Sigmoid colon (tissue), 7 donors: Measurements from ENCODE around the gene TCF7L2. TPM values are rescaled to one million over a fixed set of nuclear protein-coding genes. Genes with fewer than 3 reads are reported as not detected.

Experiments used
- DNase-seq: peaks from one replicate; pipeline ENCODE4 v3.0.0-alpha.2; 2019
- H3K27ac ChIP-seq, 4 donors: fragments of 200-600 bp; sonication (generic); one replicate each; pipeline ENCODE4 v1.5.1; 2016 to 2019; ENCODE audit warnings: mild to moderate bottlenecking in 1 of 4
- H3K27me3 ChIP-seq, 3 donors: fragments of 200-600 bp; sonication (generic); one replicate each; pipeline ENCODE4 v1.5.1; 2019; ENCODE audit warnings: mild to moderate bottlenecking in 1 of 3
- H3K36me3 ChIP-seq, 4 donors: fragments of 200-600 bp; sonication (generic); one replicate each; pipeline ENCODE4 v1.5.1; 2016 to 2019
- H3K4me1 ChIP-seq, 4 donors: fragments of 200-600 bp; sonication (generic); one replicate each; pipeline ENCODE4 v1.5.1; 2017 to 2019
- H3K4me3 ChIP-seq, 4 donors: fragments of 200-600 bp; sonication (generic); one replicate each; pipeline ENCODE4 v1.5.1; 2017 to 2019; ENCODE audit warnings: mild to moderate bottlenecking in 2 of 4, moderate library complexity in 1 of 4
- H3K9me3 ChIP-seq, 4 donors: fragments of 200-600 bp in 3 of 4; sonication (generic) in 3 of 4; one replicate each; pipeline versions ENCODE4 v1.5.1 to v1.6.1; 2013 to 2019
- CTCF ChIP-seq, 4 experiments: fragments of 450-650 bp in 3 of 4; fragments of 200-600 bp in 1 of 4; IDR thresholded peaks; one replicate each; pipeline ENCODE4 v1.5.1; 2016 to 2019; ENCODE audit warnings: antibody characterized with exemption in 4 of 4, mild to moderate bottlenecking in 3 of 4, moderate library complexity in 2 of 4
- EP300 ChIP-seq, 4 donors: sonication (generic); formaldehyde crosslinking; IDR thresholded peaks; one replicate each; pipeline ENCODE4 v1.6.1; 2017; ENCODE audit warnings: antibody characterized with exemption in 4 of 4
- POLR2A ChIP-seq, 2 donors: fragments of 450-650 bp; IDR thresholded peaks; one replicate each; pipeline ENCODE4 v1.6.1; 2016; ENCODE audit warnings: antibody characterized with exemption in 2 of 2, mild to moderate bottlenecking in 2 of 2, moderate library complexity in 2 of 2
- POLR2AphosphoS5 ChIP-seq, 4 donors: sonication (generic); formaldehyde crosslinking; IDR thresholded peaks; one replicate each; pipeline ENCODE4 v1.6.1; 2017; ENCODE audit warnings: antibody characterized with exemption in 4 of 4
- WGBS, 2 donors: extraction: QIAGEN DNeasy Blood & Tissue Kit; methylation state at CpG; one replicate each; pipeline ENCODE4 v1.1.7; 2013; 5-methylcytosine and 5-hydroxymethylcytosine counted together
- intact Hi-C: fragments of 100-400 bp; cut with DNase I; formaldehyde crosslinking; loops from one replicate; pipeline ENCODE4 v1.15.1; 2023
- polyA plus RNA-seq, 3 donors: library from polyadenylated mRNA; stranded (reverse); fragments of 200-250 nt; gene quantifications; one replicate each; pipeline ENCODE4 v1.2.3, GENCODE V29; 2013
- total RNA-seq, 4 donors: library from RNA; depleted of rRNA; stranded (reverse); fragments of >200 nt; gene quantifications; one replicate each; pipeline ENCODE4 v1.1.0, GENCODE V29; 2016
- donor health status: healthy with polysubstance abuse.
- donor health status: Bipolar disorder and iron deficiency.
- donor health status: healthy.

TCF7L2 gene
- total and polyA plus RNA-seq, 7 donors = 15.3 to 40.4 (median 30.0) TPM

DNA sequence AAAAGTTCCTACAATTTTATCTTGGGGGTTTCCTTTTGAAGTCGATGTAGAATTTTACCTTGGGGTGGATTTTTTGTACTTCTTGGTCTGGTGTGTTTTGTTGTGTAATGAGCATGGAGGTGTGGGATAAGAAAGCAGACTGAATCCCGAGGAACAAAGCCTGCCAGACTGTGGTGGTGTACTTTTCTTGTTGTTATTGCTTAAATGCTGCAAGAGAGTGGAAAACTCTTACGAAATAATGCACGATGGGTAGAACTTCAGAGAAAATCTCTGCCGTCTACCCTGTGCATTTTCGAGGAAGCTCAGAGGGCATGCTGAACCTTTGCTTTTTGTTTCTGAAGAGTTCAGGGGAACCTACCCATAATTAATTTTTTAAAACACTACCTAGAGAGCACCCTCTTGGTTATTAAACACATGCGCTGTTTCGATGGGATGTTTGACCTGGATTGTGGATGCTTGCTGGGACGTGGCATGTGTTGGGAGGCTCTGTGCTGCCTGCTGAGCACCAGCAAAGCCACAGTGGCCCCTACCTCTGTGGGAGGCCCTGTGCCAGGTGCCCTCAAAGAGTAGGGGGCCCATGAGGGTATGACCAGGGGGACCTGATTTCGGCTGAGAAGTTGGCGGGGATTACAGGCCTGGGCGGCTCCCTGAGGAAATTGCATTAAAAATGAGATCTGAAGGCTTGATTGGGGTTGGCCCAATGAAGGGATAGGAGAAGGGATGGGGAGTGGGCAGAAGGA lies 94.1 kb downstream of the TCF7L2 start:
- Histone ChIP-seq H3K27ac (no peak overlapping the region), H3K9me3 (no peaks in the 10 kb centered on the region), H3K27me3 (no peaks in the 10 kb centered on the region), H3K4me1 (peaks cover 0 to 67% (median 50%) of the 10 kb centered on the region in 4 donors), H3K4me3 (no peak overlapping the region), H3K36me3 (peaks cover 0 to 7% (median 0%) of the 10 kb centered on the region in 4 donors)
- TF ChIP-seq CTCF (IDR thresholded peaks at IDR 0.05) (no peak), POLR2AphosphoS5 (IDR thresholded peaks at IDR 0.05) (no peak), EP300 (IDR thresholded peaks at IDR 0.05) (no peak), POLR2A (IDR thresholded peaks at IDR 0.05) (no peak)
- intact Hi-C loops = no loop called here
- DNase-seq = no peak
- WGBS, 2 donors = 92 to 95% methylated on average over 12 of the region's 12 CpGs

- H3K9me3 ChIP-seq = no peaks in the 10 kb centered on the region
- no peak for TF ChIP-seq POLR2AphosphoS5 (IDR thresholded peaks at IDR 0.05)
- no peak for TF ChIP-seq POLR2A (IDR thresholded peaks at IDR 0.05)
- TF ChIP-seq CTCF (IDR thresholded peaks at IDR 0.05) = no peak
- peaks cover 0 to 3% (median 0%) of the 10 kb centered on the region in 4 donors for H3K36me3 ChIP-seq
- H3K4me3 ChIP-seq = no peak overlapping the region
- H3K27ac ChIP-seq = no peak overlapping the region
- 90 to 91% methylated on average over 10 of the region's 10 CpGs for WGBS, 2 donors
- intact Hi-C loops = no loop called here
- peak; percentile 39 for DNase-seq
- H3K27me3 ChIP-seq = no peaks in the 10 kb centered on the region
- H3K4me1 ChIP-seq = peaks cover 0 to 67% (median 54%) of the 10 kb centered on the region in 4 donors
These were observed 95.4 kb downstream of the TCF7L2 start for GRCh38 chr10:113045147-113046055.

GRCh38 chr10:113047151-113047550 lies 97.1 kb downstream of the TCF7L2 start:
- H3K4me3 ChIP-seq = no peak overlapping the region
- no peaks in the 10 kb centered on the region for H3K27me3 ChIP-seq
- no peak for TF ChIP-seq CTCF (IDR thresholded peaks at IDR 0.05)
- no peak for TF ChIP-seq POLR2A (IDR thresholded peaks at IDR 0.05)
- TF ChIP-seq POLR2AphosphoS5 (IDR thresholded peaks at IDR 0.05) = no peak
- 68 to 74% methylated on average over 4 of the region's 4 CpGs for WGBS, 2 donors
- H3K9me3 ChIP-seq = no peaks in the 10 kb centered on the region
- peak overlapping the region; percentile 19 to 64 (median 42) for H3K27ac ChIP-seq
- intact Hi-C loops = no loop called here
- peaks cover 0 to 78% (median 58%) of the 10 kb centered on the region in 4 donors for H3K4me1 ChIP-seq
- peak; percentile 37 for DNase-seq
- H3K36me3 ChIP-seq = no peaks in the 10 kb centered on the region

DNA sequence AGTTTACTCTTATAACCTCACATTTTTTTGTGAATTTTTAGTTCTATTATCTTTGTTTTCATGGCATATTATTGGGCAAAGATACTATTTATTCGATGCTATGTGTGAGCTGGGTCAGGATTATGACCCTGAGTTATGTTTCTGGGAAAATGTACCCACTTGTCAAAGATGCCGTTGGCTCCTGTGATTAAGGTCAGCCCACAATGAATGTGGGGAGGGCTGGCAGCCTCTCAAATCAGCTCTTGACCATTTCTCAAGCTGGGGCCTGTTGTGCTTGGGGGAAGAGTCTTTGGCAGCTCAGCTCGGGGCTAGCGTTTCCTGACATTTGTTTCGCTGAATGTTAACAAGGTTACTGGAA lies 97.5 kb downstream of the TCF7L2 start:
- Histone ChIP-seq H3K27me3 (no peaks in the 10 kb centered on the region), H3K27ac (peak overlapping the region; percentile 19 to 64 (median 42)), H3K4me1 (peaks cover 0 to 78% (median 58%) of the 10 kb centered on the region in 4 donors), H3K4me3 (no peak overlapping the region), H3K36me3 (no peaks in the 10 kb centered on the region), H3K9me3 (no peaks in the 10 kb centered on the region)
- intact Hi-C loops = no loop called here
- peak; percentile 70 for DNase-seq
- TF ChIP-seq EP300 (IDR thresholded peaks at IDR 0.05) (no peak), POLR2A (IDR thresholded peaks at IDR 0.05) (no peak), POLR2AphosphoS5 (IDR thresholded peaks at IDR 0.05) (no peak), CTCF (IDR thresholded peaks at IDR 0.05) (no peak)
- WGBS, 2 donors = 70 to 85% methylated on average over 5 of the region's 5 CpGs
